Measurements from ENCODE around the gene DEFB112. TPM values are rescaled to one million over a fixed set of nuclear protein-coding genes. Genes with fewer than 3 reads are reported as not detected.

Gene DEFB112
- total and polyA plus RNA-seq, 2 experiments from 2014 or later: not detected

- 39% methylated on average over 18 of the region's 18 CpGs for WGBS (ENCODE audit: low lambda C conversion rate, missing lambda C conversion rate)
- H3K36me3 ChIP-seq (replicated peaks; ENCODE audit: insufficient read depth, low read depth): no peaks in the 10 kb centered on the region
These were observed 18.8 kb downstream of the DEFB112 start for GRCh38 chr6:50030777-50031562.

GRCh38 chr6:50030350-50030749, 19.4 kb downstream of the DEFB112 start:
- Histone ChIP-seq H3K9me2 (replicated peaks; ENCODE audit: insufficient read depth) (no peaks in the 10 kb centered on the region), H3K4me2 (no peak overlapping the region), H3K36me3 (replicated peaks; ENCODE audit: insufficient read depth, low read depth) (no peaks in the 10 kb centered on the region), H2AFZ (peak overlapping the region; percentile 33), H3K27me3 (no peaks in the 10 kb centered on the region), H3K27ac (no peak overlapping the region), H3K4me3 (no peak overlapping the region), H3K79me2 (no peaks in the 10 kb centered on the region), H3K4me1 (ENCODE audit: insufficient read depth) (no peaks in the 10 kb centered on the region), H4K20me1 (ENCODE audit: insufficient read depth, poor library complexity, severe bottlenecking) (no peaks in the 10 kb centered on the region), H3K9me3 (ENCODE audit: low read depth) (no peaks in the 10 kb centered on the region)
- TF ChIP-seq EZH2phosphoT487 (IDR thresholded peaks at IDR 0.05; ENCODE audit: low read depth, severe bottlenecking, unreplicated experiment) (no peak), CTCF (IDR thresholded peaks at IDR 0.05; ENCODE audit: poor library complexity) (no peak), EZH2 (IDR thresholded peaks at IDR 0.05; ENCODE audit: borderline replicate concordance) (no peak)
- no peak for DNase-seq (ENCODE audit: low spot score)
- 88% methylated on average over 14 of the region's 14 CpGs for WGBS (ENCODE audit: low lambda C conversion rate, missing lambda C conversion rate)

More at GRCh38 chr6:50030777-50031562, 18.8 kb downstream of the DEFB112 start:
- no peak overlapping the region for H3K27ac ChIP-seq
- no peak overlapping the region for H3K4me3 ChIP-seq
- H3K79me2 ChIP-seq: no peaks in the 10 kb centered on the region
- no peaks in the 10 kb centered on the region for H3K27me3 ChIP-seq
- TF ChIP-seq EZH2 (IDR thresholded peaks at IDR 0.05; ENCODE audit: borderline replicate concordance): no peak
- no peak for TF ChIP-seq EZH2phosphoT487 (IDR thresholded peaks at IDR 0.05; ENCODE audit: low read depth, severe bottlenecking, unreplicated experiment)
- peak; percentile 48 for TF ChIP-seq CTCF (IDR thresholded peaks at IDR 0.05; ENCODE audit: poor library complexity)
- H3K4me2 ChIP-seq: peak overlapping the region; percentile 58
- no peaks in the 10 kb centered on the region for H3K9me2 ChIP-seq (replicated peaks; ENCODE audit: insufficient read depth)
- H4K20me1 ChIP-seq (ENCODE audit: insufficient read depth, poor library complexity, severe bottlenecking): no peaks in the 10 kb centered on the region
- peak overlapping the region; percentile 33 for H2AFZ ChIP-seq
- H3K4me1 ChIP-seq (ENCODE audit: insufficient read depth): no peaks in the 10 kb centered on the region
- H3K9me3 ChIP-seq (ENCODE audit: low read depth): no peaks in the 10 kb centered on the region
- peak; percentile 58 for DNase-seq (ENCODE audit: low spot score)

GRCh38 chr6:50025258-50025657, 24.5 kb downstream of the DEFB112 start:
- WGBS (ENCODE audit: low lambda C conversion rate, missing lambda C conversion rate): 87% methylated on average over 4 of the region's 4 CpGs

More at GRCh38 chr6:50025258-50025657, 24.5 kb downstream of the DEFB112 start:
- H4K20me1 ChIP-seq (ENCODE audit: insufficient read depth, poor library complexity, severe bottlenecking): no peaks in the 10 kb centered on the region
- TF ChIP-seq EZH2 (IDR thresholded peaks at IDR 0.05; ENCODE audit: borderline replicate concordance) (no peak), EZH2phosphoT487 (IDR thresholded peaks at IDR 0.05; ENCODE audit: low read depth, severe bottlenecking, unreplicated experiment) (no peak), CTCF (IDR thresholded peaks at IDR 0.05; ENCODE audit: poor library complexity) (no peak)
- H3K4me2 ChIP-seq: no peak overlapping the region
- no peaks in the 10 kb centered on the region for H3K9me2 ChIP-seq (replicated peaks; ENCODE audit: insufficient read depth)
- no peaks in the 10 kb centered on the region for H3K36me3 ChIP-seq (replicated peaks; ENCODE audit: insufficient read depth, low read depth)
- DNase-seq (ENCODE audit: low spot score): no peak
- no peaks in the 10 kb centered on the region for H3K4me1 ChIP-seq (ENCODE audit: insufficient read depth)
- no peak overlapping the region for H2AFZ ChIP-seq
- no peaks in the 10 kb centered on the region for H3K79me2 ChIP-seq
- no peaks in the 10 kb centered on the region for H3K9me3 ChIP-seq (ENCODE audit: low read depth)
- no peak overlapping the region for H3K4me3 ChIP-seq
- H3K27me3 ChIP-seq: no peaks in the 10 kb centered on the region
- H3K27ac ChIP-seq: no peak overlapping the region

All from hepatocyte (in vitro differentiated cells).